B cell (primary cell): ENCODE results near the gene MYORG. TPM values are rescaled to one million over a fixed set of nuclear protein-coding genes. Genes with fewer than 3 reads are reported as not detected.
"Not testable (repeated sequence)": the region's sequence is repeated elsewhere in the genome, so short reads cannot be mapped to it uniquely, and the experiment has no call there.

ENCODE experiments used
- ATAC-seq: fragments of 200-7000 bp; cut with Tn5 transposase; one replicate; pipeline ENCODE4 v1.10.0; 2021; ENCODE audit warnings: low read depth, mild to moderate bottlenecking, moderate number of reproducible peaks, moderate library complexity
- CTCF ChIA-PET: fragments of 350-600 bp; sonication (Branson Sonifier 250); formaldehyde crosslinking; loops from one replicate; lab custom pipeline; 2021; ENCODE audit warnings: antibody characterized with exemption, inconsistent platforms; lab: Charles Lee
- POLR2A ChIA-PET: fragments of 350-600 bp; sonication (Branson Sonifier 250); formaldehyde crosslinking; loops from one replicate; lab custom pipeline; 2021; ENCODE audit warnings: antibody characterized with exemption; lab: Charles Lee
- DNase-seq: peaks from one replicate; pipeline ENCODE4 v3.0.0; 2013
- H2AFZ ChIP-seq: 2 replicates; pipeline ENCODE4 v1.6.1; 2012; ENCODE audit warnings: mild to moderate bottlenecking, low read depth, low read length; ENCODE audit not compliant: insufficient read depth, poor library complexity, severe bottlenecking
- H3K27ac ChIP-seq, 2 donors: 1 replicate in 1 of 2; 2 replicates in 1 of 2; pipeline ENCODE4 v1.5.1; 2012 to 2013; ENCODE audit warnings: low read length in 2 of 2, mild to moderate bottlenecking in 2 of 2, moderate library complexity in 1 of 2
- H3K27me3 ChIP-seq, 4 experiments: fragments of 200-600 bp in 1 of 4; sonication (generic) in 1 of 4; replicated peaks in 1 of 4; 1 replicate in 2 of 4; 2 replicates in 2 of 4; pipeline versions ENCODE4 v1.6.1 to v1.7.0; 2013 to 2016; ENCODE audit warnings: low read length in 3 of 4, mild to moderate bottlenecking in 2 of 4, mixed read lengths in 1 of 4, moderate library complexity in 1 of 4; ENCODE audit not compliant: insufficient read depth in 4 of 4, control insufficient read depth in 3 of 4; ENCODE audit errors: control extremely low read depth in 1 of 4
- H3K36me3 ChIP-seq, 2 experiments: replicated peaks in 1 of 2; 1 replicate in 1 of 2; 2 replicates in 1 of 2; pipeline versions ENCODE4 v1.6.1 to v1.7.1; 2013; ENCODE audit warnings: low read length in 1 of 2; ENCODE audit not compliant: insufficient read depth in 2 of 2, control insufficient read depth in 1 of 2; ENCODE audit errors: control extremely low read depth in 1 of 2, extremely low read depth in 1 of 2
- H3K4me1 ChIP-seq, 2 donors: fragments of 200-600 bp in 1 of 2; sonication (generic) in 1 of 2; 1 replicate in 1 of 2; 2 replicates in 1 of 2; pipeline versions ENCODE4 v1.5.1 to v1.6.1; 2013 to 2017; ENCODE audit warnings: low read length in 2 of 2; ENCODE audit not compliant: control insufficient read depth in 2 of 2, insufficient read depth in 2 of 2
- H3K4me2 ChIP-seq: replicated peaks from 2 replicates; pipeline ENCODE3; 2012; ENCODE audit warnings: mild to moderate bottlenecking, low read depth, low read length; ENCODE audit not compliant: poor library complexity, severe bottlenecking
- H3K4me3 ChIP-seq, 5 experiments: fragments of 200-600 bp in 1 of 5; sonication (generic) in 1 of 5; 1 replicate in 3 of 5; 2 replicates in 2 of 5; pipeline versions ENCODE4 v1.5.1 to v1.7.0; 2011 to 2016; ENCODE audit warnings: low read length in 4 of 5, mild to moderate bottlenecking in 4 of 5, low read depth in 2 of 5, control low read depth in 1 of 5, moderate library complexity in 1 of 5; ENCODE audit not compliant: insufficient read depth in 1 of 5; ENCODE audit errors: control extremely low read depth in 1 of 5, extremely low read depth in 1 of 5
- H3K79me2 ChIP-seq: fragments of 200-600 bp; sonication (generic); one replicate; pipeline ENCODE4 v1.6.0; 2016; ENCODE audit warnings: low read length; ENCODE audit not compliant: control insufficient read depth, insufficient read depth
- H3K9ac ChIP-seq: fragments of 200-600 bp; sonication (generic); 2 replicates; pipeline ENCODE4 v1.6.1; 2017; ENCODE audit warnings: mild to moderate bottlenecking, low read length, moderate library complexity
- H3K9me3 ChIP-seq, 3 donors: one replicate each; pipeline versions ENCODE4 v1.6.1 to v1.7.1; 2013; ENCODE audit warnings: low read length in 2 of 3; ENCODE audit not compliant: control insufficient read depth in 2 of 3, insufficient read depth in 1 of 3; ENCODE audit errors: control extremely low read depth in 1 of 3
- H4K20me1 ChIP-seq: 2 replicates; pipeline ENCODE4 v1.6.0; 2012; ENCODE audit warnings: mild to moderate bottlenecking, low read length; ENCODE audit not compliant: insufficient read depth, control insufficient read depth, poor library complexity, severe bottlenecking
- H3K27ac Mint-ChIP-seq: one replicate; pipeline ENCODE4 v1.8.0; 2021; ENCODE audit warnings: mixed read lengths
- H3K27me3 Mint-ChIP-seq: one replicate; pipeline ENCODE4 v1.8.0; 2021; ENCODE audit warnings: mixed read lengths
- H3K4me1 Mint-ChIP-seq: one replicate; pipeline ENCODE4 v1.8.0; 2021; ENCODE audit warnings: mixed read lengths
- H3K4me3 Mint-ChIP-seq: one replicate; pipeline ENCODE4 v1.8.0; 2021; ENCODE audit warnings: mixed read lengths
- H3K9me3 Mint-ChIP-seq: one replicate; pipeline ENCODE4 v1.8.0; 2022; ENCODE audit warnings: mixed read lengths; ENCODE audit not compliant: insufficient read depth
- EZH2 ChIP-seq: IDR thresholded peaks from 2 replicates; pipeline ENCODE4 v1.6.1; 2012; ENCODE audit warnings: borderline replicate concordance, low read depth, mild to moderate bottlenecking, moderate library complexity, low read length; ENCODE audit not compliant: insufficient read depth, poor library complexity, severe bottlenecking
- WGBS: methylation state at CpG from one replicate; pipeline ENCODE4 v1.1.5; 2013; ENCODE audit warnings: missing lambda C conversion rate; ENCODE audit not compliant: insufficient coverage; 5-methylcytosine and 5-hydroxymethylcytosine counted together
- intact Hi-C: fragments of 100-400 bp; cut with micrococcal nuclease; formaldehyde crosslinking; loops from one replicate; pipeline ENCODE4 v1.10.0; 2022
- polyA plus RNA-seq: library from polyadenylated mRNA; depleted of rRNA; stranded (reverse); fragments of >200 nt; gene quantifications from 2 replicates; pipeline ENCODE4 v1.2.3, GENCODE V29; 2012
- total RNA-seq, 2 donors: library from RNA; stranded (reverse); fragments of 120-200 nt in 1 of 2; gene quantifications; 1 replicate in 1 of 2; 2 replicates in 1 of 2; pipeline versions ENCODE4 v1.2.3 to v1.2.4, GENCODE V29; 2013 to 2022
- TF ChIP-seq, protein P1 (sequence below): fragments of 200-600 bp; IDR thresholded peaks from one replicate; pipeline ENCODE4 v1.8.0; 2022; ENCODE audit warnings: antibody characterized with exemption, mild to moderate bottlenecking

Gene MYORG
- total and polyA plus RNA-seq, 2 donors (not counting 1 experiment from before 2014, with no cell fraction given): 0.27 to 0.37 TPM

- H3K9me3 Mint-ChIP-seq, H2AFZ ChIP-seq, H3K27ac ChIP-seq, H3K4me3 ChIP-seq, H3K79me2 ChIP-seq, intact Hi-C loops, H3K4me1 Mint-ChIP-seq, H3K27me3 ChIP-seq, H3K27ac Mint-ChIP-seq, ATAC-seq, H4K20me1 ChIP-seq, H3K36me3 ChIP-seq, CTCF ChIA-PET, H3K27me3 Mint-ChIP-seq, H3K4me1 ChIP-seq, H3K9ac ChIP-seq, POLR2A ChIA-PET, DNase-seq, H3K4me3 Mint-ChIP-seq, H3K4me2 ChIP-seq: not testable (repeated sequence)
- peaks cover 0 to 29% (median 0%) of the 10 kb centered on the region in 3 donors for H3K9me3 ChIP-seq
- WGBS: 86% methylated on average over 2 of the region's 3 CpGs
Measured at GRCh38 chr9:34367751-34368410, 8.8 kb downstream of the MYORG start.

- intact Hi-C loops: no loop called here
- H3K4me3 Mint-ChIP-seq: no peak overlapping the region
Measured at GRCh38 chr9:34366365-34366764, 10.3 kb downstream of the MYORG start.

More at GRCh38 chr9:34366365-34366764, 10.3 kb downstream of the MYORG start:
- Histone ChIP-seq H2AFZ (no peak overlapping the region), H3K4me3 (no peak overlapping the region), H4K20me1 (no peaks in the 10 kb centered on the region), H3K9me3 (peaks cover 0 to 14% (median 0%) of the 10 kb centered on the region in 3 donors), H3K9ac (no peak overlapping the region), H3K27me3 (no peaks in the 10 kb centered on the region), H3K4me2 (no peak overlapping the region), H3K36me3 (no peaks in the 10 kb centered on the region), H3K4me1 (no peaks in the 10 kb centered on the region), H3K27ac (no peak overlapping the region), H3K79me2 (no peaks in the 10 kb centered on the region)
- H3K4me1 Mint-ChIP-seq: peaks cover 2% of the 10 kb centered on the region
- no peak overlapping the region for H3K27ac Mint-ChIP-seq
- DNase-seq (no peak), ATAC-seq (no peak)
- TF ChIP-seq EZH2: no peak
- TF ChIP-seq, protein P1, sequence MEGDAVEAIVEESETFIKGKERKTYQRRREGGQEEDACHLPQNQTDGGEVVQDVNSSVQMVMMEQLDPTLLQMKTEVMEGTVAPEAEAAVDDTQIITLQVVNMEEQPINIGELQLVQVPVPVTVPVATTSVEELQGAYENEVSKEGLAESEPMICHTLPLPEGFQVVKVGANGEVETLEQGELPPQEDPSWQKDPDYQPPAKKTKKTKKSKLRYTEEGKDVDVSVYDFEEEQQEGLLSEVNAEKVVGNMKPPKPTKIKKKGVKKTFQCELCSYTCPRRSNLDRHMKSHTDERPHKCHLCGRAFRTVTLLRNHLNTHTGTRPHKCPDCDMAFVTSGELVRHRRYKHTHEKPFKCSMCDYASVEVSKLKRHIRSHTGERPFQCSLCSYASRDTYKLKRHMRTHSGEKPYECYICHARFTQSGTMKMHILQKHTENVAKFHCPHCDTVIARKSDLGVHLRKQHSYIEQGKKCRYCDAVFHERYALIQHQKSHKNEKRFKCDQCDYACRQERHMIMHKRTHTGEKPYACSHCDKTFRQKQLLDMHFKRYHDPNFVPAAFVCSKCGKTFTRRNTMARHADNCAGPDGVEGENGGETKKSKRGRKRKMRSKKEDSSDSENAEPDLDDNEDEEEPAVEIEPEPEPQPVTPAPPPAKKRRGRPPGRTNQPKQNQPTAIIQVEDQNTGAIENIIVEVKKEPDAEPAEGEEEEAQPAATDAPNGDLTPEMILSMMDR: no peak
- no peaks in the 10 kb centered on the region for H3K27me3 Mint-ChIP-seq
- CTCF ChIA-PET: no interaction called here
- no CpG with 5 or more reads among the region's 2 CpGs for WGBS
- H3K9me3 Mint-ChIP-seq: no peaks in the 10 kb centered on the region
- POLR2A ChIA-PET: no interaction called here
